H1 (cell line): ENCODE data around the gene NEK2. TPM values are rescaled to one million over a fixed set of nuclear protein-coding genes. Genes with fewer than 3 reads are reported as not detected.

Experiments used
- ATF2 ChIP-seq: IDR thresholded peaks from 2 replicates; pipeline ENCODE4 v1.6.1; 2012; ENCODE audit warnings: low read length, inconsistent platforms
- BACH1 ChIP-seq: IDR thresholded peaks from 2 replicates; pipeline ENCODE4 v1.6.1; 2012; ENCODE audit warnings: low read length, improper control_type of control experiment
- CHD2 ChIP-seq: IDR thresholded peaks from 2 replicates; pipeline ENCODE4 v1.6.1; 2012; ENCODE audit warnings: low read length, improper control_type of control experiment
- CREB1 ChIP-seq: IDR thresholded peaks from 2 replicates; pipeline ENCODE4 v1.6.1; 2012; ENCODE audit warnings: inconsistent platforms
- NANOG ChIP-seq: IDR thresholded peaks from 2 replicates; pipeline ENCODE4 v1.6.1; 2011; ENCODE audit warnings: low read length, low read depth, mild to moderate bottlenecking, inconsistent platforms; ENCODE audit not compliant: insufficient read depth, poor library complexity, severe bottlenecking
- RXRA ChIP-seq: IDR thresholded peaks from 2 replicates; pipeline ENCODE4 v1.6.1; 2011; ENCODE audit warnings: low read depth, mild to moderate bottlenecking, low read length, moderate library complexity; ENCODE audit not compliant: insufficient read depth
- SIRT6 ChIP-seq: IDR thresholded peaks from one replicate; pipeline ENCODE4 v1.7.1; 2012; ENCODE audit warnings: low read length, inconsistent platforms
- polyA plus RNA-seq, 7 experiments: library from polyadenylated mRNA; depleted of rRNA in 3 of 7; stranded (reverse) in 5 of 7; unstranded in 2 of 7; fragments of >200 nt in 5 of 7; fragments of 200-250 nt in 2 of 7; gene quantifications; 1 replicate in 5 of 7; 2 replicates in 1 of 7; 4 replicates in 1 of 7; pipeline versions ENCODE4 v1.2.1 to v1.2.3, GENCODE V29; 2011 to 2013; ENCODE audit warnings: missing spikeins in 2 of 7, mixed read lengths in 2 of 7
- total RNA-seq: library from RNA; stranded (reverse); fragmentation: NEBNext Ultra II Directional; extraction: Animal tissue kit (Norgen Biotek cat#: 25700); gene quantifications from 2 replicates; pipeline ENCODE4 v1.2.1, GENCODE V29; 2021

The NEK2 gene
- total and polyA plus RNA-seq, 2 of the 8 experiments (the other 6 are each of a cell fraction or from before 2014, with no cell fraction given), result 8.4 to 22.9 TPM

DNA sequence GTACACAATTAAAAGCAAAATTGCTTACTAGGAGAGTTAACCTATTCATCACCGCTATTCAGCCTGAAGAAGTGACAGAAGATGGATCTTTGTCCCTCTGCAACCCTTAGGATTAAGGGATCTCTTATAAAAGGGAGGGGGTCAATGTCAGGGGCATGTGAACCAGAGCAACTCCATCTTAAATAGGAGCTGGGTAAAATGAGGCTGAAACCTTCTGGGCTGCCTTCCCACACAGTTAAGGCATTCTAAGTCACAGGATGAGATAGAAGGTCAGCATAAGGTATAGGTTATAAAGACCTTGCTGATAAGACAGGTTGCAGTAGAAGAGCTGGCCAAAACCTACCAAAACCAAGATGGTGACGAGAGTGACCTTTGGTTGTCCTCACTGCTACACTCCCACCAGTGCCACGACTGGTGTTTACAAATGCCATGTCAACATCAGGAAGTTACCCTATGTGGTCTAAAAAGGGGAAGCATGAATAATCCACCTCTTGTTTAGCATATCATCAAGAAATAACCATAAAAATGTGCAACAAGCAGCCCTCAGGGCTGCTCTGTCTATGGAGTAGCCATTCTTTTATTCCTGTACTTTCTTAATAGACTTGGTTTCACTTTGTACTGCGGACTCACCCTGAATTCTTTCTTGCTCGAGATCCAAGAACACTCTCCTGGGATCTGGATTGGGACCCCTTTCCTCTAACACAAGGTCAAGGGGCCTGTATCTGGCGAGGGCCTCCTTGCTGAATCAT is 35.3 kb upstream of the NEK2 start (continued):
- no peak for TF ChIP-seq ATF2
- no peak for TF ChIP-seq BACH1
- no peak for TF ChIP-seq CREB1
- no peak for TF ChIP-seq NANOG
- no peak for TF ChIP-seq RXRA
- TF ChIP-seq SIRT6, result no peak
- no peak for TF ChIP-seq CHD2
